Superior temporal gyrus (tissue), 1 donor: Measurements from ENCODE around the gene PSMD6.

Source experiments
- DNase-seq: peaks from one replicate; pipeline ENCODE4 v3.0.0-alpha.2; 2016; ENCODE audit errors: extremely low spot score

Gene PSMD6

DNA sequence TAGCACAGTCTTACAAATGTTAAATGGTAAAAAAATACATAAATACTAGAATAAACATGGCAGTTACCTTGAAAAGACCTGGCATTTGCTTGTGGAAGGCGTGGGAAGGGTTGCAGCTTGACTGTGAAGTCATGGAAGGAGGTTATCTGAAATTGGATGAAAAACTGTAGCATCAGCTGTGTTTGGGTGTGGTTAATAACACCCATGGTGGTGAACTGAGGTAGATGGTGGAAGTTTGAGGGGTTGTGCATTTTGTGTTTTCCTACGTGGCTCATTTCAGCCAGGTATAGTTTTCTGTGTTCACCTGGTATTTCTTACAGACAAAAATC lies 46.5 kb downstream of the PSMD6 start:
- no peak for DNase-seq

DNA sequence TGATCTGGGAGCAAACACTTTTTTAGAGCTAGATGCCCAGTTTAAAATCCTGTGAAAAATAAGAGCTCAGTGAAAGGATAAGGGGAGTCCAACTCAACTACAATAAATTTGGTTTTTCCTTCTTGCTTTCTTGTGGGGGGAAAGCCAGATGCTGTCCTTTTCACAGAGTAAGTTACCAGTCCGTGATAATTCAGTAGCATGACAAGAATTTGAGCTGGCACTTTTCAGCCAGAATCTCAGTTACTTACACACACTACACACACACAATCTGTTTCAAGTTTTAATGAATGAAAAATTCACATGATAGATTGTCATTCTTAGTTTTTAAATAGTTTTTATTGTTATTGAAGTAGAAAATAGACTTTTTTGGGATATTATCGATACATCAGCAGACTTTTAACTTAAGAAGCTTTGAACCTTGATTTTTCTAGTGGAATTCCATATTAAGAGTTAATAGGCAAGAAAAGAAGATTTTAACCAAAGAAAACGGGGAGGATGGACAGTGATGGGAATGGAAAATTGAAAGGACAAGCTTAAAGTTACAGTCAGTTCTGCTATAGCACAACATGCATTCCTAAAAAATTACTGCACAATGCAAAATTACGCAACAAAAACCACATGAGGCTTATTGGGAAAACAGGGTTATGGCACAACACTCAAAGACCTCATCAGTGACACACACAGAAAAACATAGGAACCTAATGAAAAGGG lies 47.0 kb downstream of the PSMD6 start:
- DNase-seq: no peak

DNA sequence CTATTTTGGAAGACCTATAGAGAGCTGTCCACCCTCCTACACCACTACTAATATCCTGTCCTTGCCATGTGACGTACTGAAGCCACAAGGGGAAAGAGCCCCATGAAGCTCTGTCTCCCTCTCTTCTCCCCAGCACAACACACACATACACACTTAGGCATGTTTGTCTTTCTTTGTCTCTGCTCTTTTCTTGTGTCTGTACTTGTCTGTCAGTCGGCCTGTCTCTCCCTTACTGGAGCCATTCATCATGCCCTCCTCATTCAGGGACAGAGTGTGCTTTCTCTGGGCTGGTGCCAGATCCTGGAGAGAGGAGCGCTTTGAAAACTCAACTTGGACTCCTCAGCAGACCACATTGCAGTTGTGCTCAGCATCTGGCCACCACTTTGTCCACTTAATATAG lies 47.6 kb downstream of the PSMD6 start:
- peak; percentile 75 for DNase-seq

DNA sequence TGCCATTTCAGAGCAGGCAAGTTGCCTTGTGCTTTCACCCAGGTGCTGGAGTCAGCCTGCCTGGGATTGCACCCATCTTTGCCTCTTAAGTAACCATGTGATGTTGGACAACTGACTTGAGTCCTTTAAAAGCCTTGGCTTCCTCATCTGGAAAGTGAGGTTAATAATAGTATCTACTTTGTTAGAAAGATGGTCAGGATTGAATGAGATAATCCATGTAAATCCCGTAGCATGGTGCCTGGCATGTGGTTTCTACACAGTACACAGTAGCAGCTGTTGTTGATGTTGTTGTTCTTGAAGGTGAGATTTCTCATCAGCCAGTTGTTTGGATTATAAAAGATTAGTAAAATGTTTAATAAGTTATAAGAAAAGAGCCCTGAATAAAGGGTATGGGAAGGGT lies 48.8 kb downstream of the PSMD6 start:
- no peak for DNase-seq

DNA sequence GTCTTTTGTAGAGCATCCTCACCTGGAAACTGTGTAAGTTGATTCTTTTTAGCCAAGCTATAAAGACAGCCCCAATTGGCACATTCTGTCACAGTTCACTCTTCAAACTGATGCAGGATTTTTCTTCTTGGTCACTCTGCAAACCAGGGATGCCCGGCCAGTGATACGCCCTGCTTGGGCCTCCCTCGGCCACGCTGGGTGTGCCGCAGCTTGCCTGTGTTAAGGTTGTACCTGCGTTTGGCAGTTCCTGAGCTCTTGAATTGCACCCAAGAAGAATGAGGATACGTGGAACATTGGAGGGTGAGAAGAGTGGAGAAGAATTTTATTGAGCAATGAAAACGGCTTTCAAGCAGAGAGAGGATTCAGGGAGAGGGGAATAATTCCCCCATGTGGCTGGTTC lies 49.9 kb downstream of the PSMD6 start:
- no peak for DNase-seq

DNA sequence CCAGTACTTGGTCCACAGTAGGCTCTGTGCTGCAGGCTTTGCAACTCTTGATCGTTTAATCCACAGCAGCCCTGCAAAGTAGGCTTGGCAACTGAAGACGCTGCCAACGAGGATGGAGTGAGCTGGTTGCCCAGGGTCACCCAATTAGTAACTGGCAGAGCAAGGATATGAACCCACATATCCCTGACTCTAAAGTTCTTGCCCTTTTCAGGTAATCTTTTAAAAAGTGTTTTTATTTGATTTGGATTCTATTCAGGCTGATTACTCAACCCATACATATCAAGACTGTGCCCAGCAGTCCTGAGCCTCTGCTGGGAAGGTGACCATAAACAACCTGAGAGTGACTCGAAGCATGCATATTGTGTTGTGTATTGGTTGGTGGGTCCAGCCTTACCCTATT lies 50.3 kb downstream of the PSMD6 start:
- DNase-seq: no peak

DNA sequence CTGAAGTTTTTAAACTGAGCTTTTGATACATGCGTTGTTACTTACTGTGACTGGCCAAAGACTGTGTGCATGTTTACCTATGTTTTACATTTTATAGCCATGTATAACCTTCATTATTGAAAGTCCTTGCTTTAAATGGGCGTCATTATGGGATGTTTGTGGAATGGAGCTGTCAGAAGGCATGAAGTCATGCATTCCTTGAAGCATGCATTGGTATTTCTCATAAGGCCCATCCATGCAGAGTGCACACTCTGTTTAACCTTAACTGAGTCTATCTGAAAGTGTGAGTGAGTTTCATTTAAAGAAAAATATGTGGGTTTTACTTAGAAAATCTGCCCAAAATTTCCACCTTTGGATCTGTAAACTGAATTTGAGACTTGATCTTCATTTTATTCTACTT lies 51.1 kb downstream of the PSMD6 start:
- DNase-seq: no peak

DNA sequence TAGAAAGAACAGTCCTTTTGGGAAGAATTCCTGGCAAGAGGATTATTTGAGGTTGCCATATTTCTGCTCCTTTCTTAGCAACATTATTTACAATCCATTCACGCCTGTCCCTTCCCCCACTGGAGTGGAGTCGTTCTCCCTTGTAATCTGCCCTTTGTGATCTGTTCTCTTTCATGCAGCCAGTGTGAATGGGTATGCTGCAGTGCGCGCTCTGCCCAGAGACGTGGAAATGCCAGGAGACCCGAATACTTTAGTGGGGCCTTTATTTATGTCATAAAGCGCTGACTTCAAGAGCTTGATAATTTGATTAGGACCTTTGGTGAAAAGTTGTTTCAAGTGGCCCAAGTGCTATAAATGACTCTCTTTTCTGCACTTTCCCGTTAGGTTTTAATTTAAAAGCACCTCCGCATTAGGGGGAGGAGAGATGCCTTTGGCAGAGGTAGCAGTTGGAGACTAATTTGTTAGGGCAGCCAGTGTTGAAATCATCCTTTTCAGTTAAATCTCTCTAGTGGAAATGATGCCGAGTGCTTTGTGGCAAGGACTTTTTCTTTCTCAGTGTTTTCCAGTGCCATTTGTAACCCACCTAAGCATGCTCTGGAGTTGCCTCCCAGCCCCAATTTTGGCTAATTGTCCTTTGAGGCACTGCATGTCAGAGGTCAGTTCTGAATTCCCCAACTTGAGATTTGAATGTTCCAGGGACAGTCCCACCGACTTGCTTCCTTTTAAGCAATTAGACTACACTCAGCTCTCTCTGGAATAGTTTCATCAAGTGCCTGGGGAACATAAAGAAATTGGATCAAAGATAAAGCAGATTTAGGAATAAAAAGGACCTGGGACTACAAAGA lies 52.4 kb downstream of the PSMD6 start:
- peak; percentile 71 for DNase-seq

DNA sequence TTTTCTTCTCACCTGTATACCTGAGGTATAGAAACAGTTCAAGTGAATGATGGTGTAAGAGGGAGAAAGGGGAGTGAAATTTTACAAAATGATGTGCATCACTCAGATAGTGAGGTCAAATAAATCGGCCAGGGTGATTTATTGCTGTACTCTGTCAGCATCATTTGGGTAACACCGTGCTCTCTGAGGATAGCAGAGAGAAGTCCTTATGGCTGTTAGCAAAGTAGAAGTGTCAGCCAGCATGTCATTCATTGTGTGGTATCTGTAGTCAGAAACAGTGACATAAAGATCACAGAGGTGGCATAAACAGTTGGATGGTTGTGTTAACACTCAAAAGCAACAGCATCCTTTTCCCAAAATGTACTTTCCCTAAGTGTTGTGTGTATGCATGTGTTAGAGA lies 53.4 kb downstream of the PSMD6 start:
- no peak for DNase-seq

DNA sequence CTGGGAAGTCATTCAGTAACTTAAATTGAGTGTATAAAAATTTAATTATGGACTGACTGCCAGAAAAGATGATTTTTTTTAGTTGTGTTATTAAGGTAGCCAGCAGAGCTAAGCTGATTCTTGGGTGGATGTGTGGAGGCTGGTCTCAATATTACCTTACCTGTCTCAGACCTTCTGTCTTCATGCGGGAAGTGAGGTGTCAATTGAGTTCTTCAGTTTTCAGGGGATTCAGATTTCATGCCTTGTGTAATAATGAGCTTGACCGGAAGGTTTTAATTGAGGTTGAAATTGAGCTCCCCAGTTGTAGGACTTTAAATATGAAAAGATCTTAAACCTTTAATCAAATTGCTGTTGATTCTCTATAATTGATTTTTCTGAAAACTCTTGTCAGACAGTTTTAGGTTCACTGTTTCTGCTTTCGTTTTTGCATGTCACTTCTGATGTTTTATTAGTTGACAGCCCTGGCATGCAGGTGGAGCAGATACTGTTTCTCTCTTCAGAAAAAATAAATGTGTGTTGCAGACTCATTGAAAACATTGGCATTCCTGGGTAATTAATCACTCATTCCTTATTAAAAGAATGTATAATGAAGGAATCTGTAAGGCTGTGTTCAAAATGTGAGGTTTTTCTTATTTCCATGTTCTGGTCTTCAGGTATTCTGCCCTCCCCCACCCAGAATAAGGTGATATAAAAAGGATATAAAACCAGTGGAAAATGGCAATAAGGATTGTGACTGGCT lies 54.5 kb downstream of the PSMD6 start:
- DNase-seq: no peak

DNA sequence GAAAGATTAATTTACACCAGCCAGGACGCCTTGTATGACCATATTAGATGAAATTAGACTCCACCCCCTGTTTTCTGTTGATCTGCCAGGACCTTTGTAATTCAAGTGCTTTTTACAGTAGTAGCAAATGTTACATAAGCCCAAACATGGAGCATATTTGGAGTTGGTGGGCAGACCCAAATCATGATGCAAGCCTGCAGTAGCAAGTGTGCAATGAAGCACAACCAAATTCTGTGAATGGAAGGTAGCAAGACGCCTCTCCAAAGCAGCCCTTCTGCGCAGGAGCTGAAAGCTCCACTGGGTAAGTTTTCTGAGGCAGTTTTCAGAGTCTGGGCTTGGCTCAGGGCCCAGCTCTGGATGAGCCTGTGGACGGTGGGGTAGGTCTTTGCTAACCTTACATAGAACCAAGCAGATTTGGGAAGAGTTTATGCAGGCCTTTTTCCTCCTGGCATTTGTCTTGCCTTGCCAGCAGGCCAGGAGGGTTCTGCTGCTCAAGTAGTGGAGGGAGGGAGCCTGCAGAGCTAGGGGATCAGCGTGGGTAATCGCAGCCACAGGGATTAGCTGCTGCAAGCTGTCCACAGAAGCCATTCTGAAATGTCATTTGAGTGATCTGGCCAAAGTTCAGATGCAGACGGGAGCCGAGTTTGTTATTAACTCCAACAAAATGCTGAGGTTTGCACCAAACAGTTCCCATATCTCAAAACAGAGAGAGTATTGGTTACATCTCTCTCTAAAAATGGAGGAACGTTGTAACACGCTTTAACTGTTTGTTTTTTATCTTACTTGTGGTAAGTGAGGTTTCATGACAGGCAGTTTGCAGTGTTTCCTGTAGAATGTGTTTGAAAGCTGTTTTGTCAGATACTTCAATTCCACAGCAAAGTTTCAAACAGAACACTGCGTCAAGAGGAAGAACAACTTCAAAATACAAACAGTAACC lies 55.4 kb downstream of the PSMD6 start:
- no peak for DNase-seq

DNA sequence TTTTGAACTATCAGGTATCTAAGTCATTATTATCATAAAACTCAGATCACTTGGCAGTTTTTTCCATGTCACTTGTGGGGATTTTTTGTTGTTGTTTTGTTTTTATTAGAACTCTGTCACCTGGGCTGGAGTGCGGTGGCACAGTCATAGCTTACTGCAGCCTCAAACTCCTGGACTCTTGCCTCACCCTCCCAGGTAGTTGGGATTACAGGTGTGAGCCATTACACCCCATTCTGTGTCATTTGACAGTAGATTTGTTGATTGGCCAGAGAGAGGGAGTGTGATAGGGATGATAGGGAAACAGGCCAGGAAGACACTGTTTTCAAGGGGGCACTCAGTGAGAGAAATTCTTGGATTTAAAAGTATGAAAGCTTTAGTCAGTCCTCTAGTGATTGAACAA lies 56.4 kb downstream of the PSMD6 start:
- no peak for DNase-seq

DNA sequence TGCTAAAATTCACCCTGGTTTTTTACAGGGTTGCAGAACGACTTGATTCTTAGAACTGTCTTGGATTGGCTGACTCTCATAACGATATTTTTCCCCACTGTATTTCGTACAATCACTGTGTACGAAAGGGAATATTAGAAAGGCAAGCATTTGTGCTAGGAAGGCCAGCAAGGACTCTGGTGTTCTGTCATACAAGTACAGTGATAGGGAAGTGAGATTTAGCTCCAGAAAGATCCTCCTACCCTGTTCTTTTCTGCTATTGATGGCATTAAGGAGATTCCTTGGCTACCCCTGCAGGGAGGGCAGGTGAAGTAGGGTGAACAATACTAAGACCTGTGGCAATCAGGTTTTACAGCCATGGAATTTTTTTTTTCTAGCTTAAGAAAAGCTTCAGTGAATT lies 57.3 kb downstream of the PSMD6 start:
- no peak for DNase-seq

DNA sequence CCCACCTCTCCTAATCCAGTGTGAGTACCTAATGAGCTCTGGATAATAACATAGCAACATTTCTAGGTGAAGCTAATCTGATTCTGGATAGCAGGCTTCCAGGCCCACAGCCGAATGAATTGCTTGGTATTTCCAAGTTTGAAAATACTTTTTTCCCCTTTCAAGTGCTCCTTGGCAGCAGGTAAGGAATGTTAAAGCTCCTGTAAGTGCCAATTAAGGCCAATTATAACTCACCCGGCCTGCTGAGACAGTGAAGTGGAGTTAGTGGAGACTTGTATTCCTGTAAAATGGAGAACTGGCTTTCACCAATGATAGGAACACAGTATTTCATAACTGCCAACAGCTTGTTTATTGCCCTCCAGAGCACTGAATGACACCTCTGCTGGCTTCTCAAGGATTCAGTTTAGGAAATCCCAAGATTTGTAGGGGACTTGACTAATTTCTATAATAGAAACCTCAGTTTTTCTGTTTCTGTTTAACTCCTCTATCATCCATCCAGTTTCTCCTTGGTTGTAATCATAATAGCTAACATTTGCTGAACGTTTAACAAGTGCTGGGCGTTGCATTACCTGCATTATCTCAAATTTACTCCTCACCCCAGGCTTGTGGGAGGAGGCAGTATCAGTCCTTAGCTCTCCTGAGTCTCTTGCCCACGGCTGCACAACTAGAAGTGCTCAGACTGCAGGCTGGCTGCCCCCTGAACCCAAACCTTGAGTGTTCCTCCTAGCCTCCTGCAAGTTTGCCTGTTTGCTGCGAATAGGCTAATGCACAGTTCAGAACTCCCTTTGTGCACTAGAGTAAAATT lies 58.4 kb downstream of the PSMD6 start:
- no peak for DNase-seq

DNA sequence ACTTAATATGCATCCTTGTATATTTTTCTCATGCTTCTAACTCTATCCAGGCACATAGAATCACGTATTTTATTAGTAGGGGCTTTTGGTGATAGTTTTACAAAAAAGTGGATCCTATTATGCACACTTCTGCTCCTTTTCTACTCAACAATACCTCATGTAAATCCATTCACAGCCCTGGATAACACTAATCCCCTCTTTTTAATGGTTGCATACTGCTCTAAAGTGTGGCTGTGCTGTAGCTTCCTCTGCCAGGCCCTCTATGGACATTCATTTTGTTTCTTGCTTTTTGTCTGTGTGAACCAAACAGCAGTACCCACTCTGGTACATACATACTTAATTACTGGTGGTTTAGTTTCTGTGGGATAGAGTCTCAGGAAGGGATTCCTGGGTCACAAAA lies 59.8 kb downstream of the PSMD6 start:
- DNase-seq: no peak

DNA sequence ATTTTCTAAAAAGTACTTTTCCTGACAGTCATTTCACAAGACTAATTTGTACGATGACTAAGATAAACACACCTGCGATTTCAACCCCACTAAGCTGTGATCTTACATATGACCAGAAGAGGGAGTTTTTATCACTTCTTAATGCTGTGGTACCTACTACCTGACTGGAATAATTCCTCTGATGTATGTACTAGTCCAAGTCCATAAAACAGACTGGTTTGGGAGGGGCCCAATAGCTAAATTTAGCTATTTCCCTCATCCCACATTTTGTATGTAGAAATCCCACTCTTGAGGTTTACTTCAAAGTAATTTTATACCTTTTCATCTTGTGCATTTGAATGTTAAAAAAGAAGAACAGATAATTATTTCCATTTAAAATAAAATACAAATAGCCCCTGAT lies 61.4 kb downstream of the PSMD6 start:
- DNase-seq: peak; percentile 77
